Measurements from ENCODE around the gene NME2. TPM values are rescaled to one million over a fixed set of nuclear protein-coding genes. Genes with fewer than 3 reads are reported as not detected.

Gene NME2
- 129 TPM for total RNA-seq

DNA sequence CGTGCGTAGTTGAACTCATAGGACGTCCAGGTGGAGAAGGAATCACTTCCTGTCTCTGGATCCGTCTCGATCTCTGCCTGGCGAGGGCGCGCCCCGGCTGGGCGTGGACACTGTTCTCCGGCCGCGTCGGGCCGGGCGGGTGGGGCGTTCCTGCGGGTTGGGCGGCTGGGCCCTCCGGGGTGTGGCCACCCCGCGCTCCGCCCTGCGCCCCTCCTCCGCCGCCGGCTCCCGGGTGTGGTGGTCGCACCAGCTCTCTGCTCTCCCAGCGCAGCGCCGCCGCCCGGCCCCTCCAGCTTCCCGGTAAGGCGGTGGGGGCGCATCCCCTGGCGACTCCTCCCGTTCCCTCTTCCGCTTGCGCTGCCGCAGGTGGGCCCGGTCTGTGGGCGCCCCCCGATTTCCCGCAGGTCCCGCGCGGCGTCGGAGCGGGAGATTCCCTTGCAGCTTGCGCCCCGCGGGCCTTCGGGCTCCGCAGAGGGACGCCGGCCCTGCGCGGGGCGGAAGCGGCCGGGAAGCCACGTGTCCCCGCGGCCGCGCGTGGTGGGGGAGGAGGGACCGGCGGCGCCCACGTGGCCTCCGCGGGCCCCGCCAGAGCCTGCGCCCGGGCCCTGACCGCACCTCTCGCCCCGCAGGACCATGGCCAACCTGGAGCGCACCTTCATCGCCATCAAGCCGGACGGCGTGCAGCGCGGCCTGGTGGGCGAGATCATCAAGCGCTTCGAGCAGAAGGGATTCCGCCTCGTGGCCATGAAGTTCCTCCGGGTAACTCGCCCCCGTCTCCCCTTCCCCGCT, at the start of gene NME2:
Gene NME2 (plus strand): TSS at position 214 of the 789 bp plus-strand sequence. CDS start 420 bp downstream, at position 634.

DNA sequence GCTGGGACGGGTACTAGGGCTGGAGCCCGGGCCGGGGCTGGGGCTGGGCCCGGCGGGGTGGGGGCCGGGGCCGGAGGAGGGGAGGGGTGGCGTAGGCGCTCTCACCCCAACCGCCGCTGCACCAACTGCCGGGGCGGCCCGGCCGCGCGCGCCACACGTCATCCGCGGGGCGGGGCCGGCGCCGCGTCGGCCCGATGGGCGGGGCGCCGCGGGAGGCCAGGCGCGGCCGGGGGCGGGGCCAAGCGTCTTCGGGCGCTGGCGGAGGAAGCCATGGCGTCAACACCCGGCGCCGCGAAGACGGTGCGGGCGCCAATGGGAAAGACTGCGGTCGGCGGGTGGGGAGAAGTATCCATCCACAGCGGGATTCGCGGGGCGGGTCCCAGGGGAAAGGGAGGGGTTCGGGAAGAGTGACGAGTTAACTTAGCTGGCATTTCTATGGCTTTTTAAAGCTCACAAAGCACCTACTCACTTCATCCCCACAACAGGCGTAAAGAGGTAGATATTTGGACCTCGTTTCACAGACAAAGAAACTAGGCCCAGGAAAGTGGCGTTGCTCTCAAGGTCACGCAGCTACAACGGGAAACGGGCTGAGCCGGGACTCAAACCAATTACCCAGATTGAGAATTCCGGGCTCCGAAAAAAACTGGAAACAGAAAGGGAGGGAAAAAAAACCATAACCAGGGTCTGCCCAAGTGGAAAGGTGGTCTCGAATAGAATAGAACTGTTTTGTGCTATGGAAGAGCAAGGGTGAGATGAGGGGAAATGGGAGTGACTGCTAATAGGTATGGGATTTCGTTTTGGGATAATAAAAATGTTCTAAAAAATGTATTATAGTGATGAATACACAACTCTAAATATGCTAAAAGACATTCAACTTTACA, 45.2 kb upstream of the NME2 start, which contains the start of gene SPAG9:
Gene SPAG9 (minus strand): TSS at position 130 of the 881 bp plus-strand sequence. CDS start 212 bp downstream, outside the sequence.

GRCh38 chr17:51153210-51154072, 12.8 kb upstream of the NME2 start, which contains the start of gene NME1:
NME1 (plus strand) TSS chr17:51153559; CDS start chr17:51155655, 2,096 bp downstream.

Other genes starting within 250 kb of the NME2 start
- 475 TPM for gene SPAG9, start 45.5 kb upstream of the NME2 start, total RNA-seq
- gene NME1, start 12.9 kb upstream of the NME2 start, total RNA-seq: 44.1 TPM
- gene MBTD1, start 93.6 kb downstream of the NME2 start, total RNA-seq: 98.6 TPM
- gene UTP18, start 94.1 kb downstream of the NME2 start, total RNA-seq: 36.6 TPM